HT1080 (cell line): ENCODE data around the gene PCDHGA7. TPM values are rescaled to one million over a fixed set of nuclear protein-coding genes. Genes with fewer than 3 reads are reported as not detected.
"Not testable (repeated sequence)": the region's sequence is repeated elsewhere in the genome, so short reads cannot be mapped to it uniquely, and the experiment has no call there.

ENCODE experiments used
- DNase-seq: peaks from one replicate; pipeline ENCODE4 v3.0.0-alpha.2; 2015; ENCODE audit warnings: low read depth
- polyA plus RNA-seq, 2 experiments: library from polyadenylated mRNA; depleted of rRNA; stranded (reverse); fragments of >200 nt; gene quantifications; 2 replicates each; pipeline ENCODE4 v1.2.3, GENCODE V29; 2015
- total RNA-seq: library from RNA; depleted of rRNA; stranded (reverse); fragments of >200 nt; shearing (Covaris generic); gene quantifications from 2 replicates; pipeline ENCODE4 v1.2.3, GENCODE V29; 2014; rRNA removed

The PCDHGA7 gene
- 0.03 and 0.11 TPM in 2 replicates for total RNA-seq
- 0.03 and 0.18 TPM in 2 replicates for polyA plus RNA-seq (2015; cell fraction: cytosol; rRNA removed)
- polyA plus RNA-seq (2015; cell fraction: nucleus; rRNA removed) = 1.1 and 1.2 TPM in 2 replicates

- no peak for DNase-seq
Observed at GRCh38 chr5:141382469-141383294, at the start of gene PCDHGA7. Gene PCDHGA7 (plus strand): TSS chr5:141382742. CDS start chr5:141382900, 158 bp downstream.

DNA sequence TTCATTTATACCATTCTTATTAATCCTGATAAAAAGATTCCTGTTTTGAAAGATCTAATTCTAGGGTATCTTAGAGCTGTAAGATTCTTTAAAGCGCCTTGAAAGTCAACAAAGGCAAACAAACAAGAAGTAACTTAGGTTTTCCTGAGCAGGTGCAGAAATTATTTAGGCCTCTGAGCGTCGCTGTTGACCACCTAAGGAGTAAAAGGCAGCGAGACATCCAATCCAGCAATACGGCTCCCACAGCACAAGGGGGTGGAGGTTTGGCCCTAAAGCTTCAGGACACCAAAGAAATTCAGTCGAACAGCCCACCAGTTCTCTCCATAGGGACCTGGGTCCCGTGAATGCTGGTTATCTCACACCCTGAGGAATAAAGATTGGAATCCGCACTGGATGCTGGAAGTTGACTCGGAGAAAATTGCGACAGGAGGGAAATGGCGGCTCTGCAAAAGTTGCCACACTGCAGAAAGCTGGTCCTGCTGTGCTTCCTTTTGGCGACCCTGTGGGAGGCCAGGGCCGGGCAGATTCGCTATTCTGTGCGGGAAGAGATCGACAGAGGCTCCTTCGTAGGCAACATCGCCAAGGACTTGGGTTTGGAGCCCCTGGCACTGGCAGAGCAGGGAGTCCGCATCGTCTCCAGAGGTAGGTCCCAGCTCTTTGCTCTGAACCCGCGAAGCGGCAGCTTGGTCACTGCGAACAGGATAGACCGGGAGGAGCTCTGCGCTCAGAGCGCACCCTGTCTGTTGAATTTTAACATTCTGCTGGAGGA is 43.8 kb upstream of the PCDHGA7 start, which contains the start of gene PCDHGA2:
PCDHGA2 (plus strand) TSS at position 223 of the 769 bp plus-strand sequence.
- DNase-seq = peak; percentile 36

DNA sequence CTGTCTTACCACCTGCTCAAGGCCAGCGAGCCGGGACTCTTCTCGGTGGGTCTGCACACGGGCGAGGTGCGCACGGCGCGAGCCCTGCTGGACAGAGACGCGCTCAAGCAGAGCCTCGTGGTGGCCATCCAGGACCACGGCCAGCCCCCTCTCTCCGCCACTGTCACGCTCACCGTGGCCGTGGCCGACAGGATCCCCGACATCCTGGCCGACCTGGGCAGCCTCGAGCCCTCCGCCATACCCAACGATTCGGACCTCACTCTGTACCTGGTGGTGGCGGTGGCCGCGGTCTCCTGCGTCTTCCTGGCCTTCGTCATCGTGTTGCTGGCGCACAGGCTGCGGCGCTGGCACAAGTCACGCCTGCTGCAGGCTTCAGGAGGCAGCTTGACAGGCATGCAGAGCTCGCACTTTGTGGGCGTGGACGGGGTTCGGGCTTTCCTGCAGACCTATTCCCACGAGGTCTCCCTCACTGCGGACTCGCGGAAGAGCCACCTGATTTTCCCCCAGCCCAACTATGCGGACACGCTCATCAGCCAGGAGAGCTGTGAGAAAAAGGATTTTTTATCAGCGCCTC is 41.7 kb upstream of the PCDHGA7 start:
- DNase-seq = not testable (repeated sequence)

DNA sequence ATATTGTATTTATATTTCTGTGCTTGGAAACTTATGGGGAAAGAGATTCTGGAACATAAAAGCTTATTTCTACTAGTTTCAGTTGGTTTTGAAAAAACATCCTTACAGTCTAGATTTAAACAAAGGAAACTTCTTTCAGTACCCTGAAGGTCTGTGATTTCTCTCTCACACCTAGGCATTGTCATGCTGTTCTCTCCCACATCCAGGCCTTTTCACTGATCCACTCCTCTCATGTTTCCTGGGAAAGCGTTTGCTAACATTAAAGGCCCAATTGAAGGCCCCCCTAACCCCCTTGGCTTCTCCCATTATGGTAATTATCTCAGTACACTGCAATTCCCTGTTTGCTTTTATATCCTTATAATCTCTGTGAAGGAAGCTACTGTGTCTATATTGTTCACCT is 39.8 kb upstream of the PCDHGA7 start:
- DNase-seq = no peak

DNA sequence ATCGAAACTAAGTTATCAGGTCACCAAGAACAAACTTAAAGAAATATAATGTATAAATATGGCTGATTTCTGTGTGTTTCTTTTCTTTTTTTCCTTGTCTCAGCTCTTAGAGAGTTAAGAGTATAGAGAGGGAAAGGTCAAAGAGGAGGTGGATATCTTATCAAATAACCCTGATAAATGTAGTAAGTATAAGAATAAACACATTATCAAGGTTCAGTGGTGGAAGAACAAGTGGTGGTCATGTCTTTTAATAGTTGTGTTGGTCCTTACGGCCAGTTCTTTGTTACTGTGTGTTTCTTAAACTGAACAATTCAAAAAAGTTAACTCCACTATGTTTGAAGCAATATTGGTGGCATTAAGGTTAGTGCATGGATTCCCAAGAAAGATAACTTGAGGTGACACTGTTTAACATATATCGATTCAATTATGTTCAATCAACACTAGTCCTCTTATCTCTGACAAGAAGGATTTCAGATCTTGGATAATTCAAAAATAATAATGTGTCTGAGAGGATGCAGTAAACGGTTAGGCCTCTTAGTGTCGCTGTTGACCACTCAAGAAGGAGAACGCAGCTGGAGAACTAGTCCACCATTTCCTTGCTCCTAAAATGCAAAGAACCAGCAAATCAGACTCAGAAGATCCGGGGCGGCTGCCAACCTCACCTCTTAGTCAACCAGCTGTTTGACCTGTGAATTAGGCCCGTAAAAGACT is 39.1 kb upstream of the PCDHGA7 start, which contains the start of gene PCDHGA3:
PCDHGA3 (plus strand) TSS at position 588 of the 711 bp plus-strand sequence. CDS start 205 bp downstream, outside the sequence.
- peak; percentile 34 for DNase-seq

GRCh38 chr5:141343953-141344463 is 38.5 kb upstream of the PCDHGA7 start:
- no peak for DNase-seq

DNA sequence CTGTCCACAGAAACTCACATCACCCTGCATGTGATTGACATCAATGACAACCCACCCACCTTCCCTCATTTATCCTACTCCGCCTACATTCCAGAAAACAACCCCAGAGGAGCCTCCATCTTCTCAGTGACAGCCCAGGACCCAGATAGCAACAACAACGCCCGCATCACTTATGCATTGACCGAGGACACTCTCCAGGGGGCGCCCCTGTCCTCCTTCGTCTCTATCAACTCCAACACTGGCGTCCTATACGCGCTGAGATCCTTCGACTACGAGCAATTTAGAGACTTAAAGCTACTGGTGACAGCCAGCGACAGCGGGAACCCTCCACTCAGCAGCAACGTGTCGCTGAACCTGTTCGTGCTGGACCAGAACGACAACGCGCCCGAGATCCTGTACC is 37.2 kb upstream of the PCDHGA7 start:
- DNase-seq = no peak

- DNase-seq = not testable (repeated sequence)
Observed at GRCh38 chr5:141346017-141346416, 36.5 kb upstream of the PCDHGA7 start.

DNA sequence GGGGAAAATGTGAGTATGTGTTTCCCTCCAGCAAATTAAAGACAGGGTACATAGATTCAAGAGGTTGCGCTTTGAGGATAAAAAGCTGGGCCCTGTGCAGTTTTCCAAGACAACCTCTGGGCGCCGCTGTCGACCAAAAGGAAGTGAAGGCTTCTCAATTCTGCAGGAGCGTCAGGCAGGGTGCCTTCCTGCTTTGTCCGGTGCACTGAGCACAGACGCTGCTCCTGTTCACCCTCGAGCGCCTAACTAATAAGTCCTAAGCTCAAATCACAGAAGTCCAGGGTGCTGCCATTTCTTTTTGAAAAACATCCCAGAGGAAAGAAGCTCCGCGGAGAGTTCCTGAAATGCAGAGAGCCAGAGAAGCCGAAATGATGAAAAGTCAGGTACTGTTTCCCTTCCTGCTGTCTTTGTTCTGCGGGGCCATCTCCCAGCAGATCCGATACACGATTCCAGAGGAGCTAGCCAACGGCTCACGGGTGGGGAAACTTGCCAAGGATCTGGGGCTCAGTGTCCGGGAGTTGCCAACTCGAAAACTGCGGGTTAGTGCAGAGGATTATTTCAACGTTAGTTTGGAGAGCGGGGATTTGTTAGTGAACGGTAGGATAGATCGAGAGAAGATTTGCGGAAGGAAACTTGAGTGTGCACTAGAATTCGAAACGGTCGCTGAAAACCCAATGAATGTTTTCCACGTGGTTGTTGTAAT is 32.5 kb upstream of the PCDHGA7 start, which contains the start of gene PCDHGB1:
PCDHGB1 (plus strand) TSS at position 183 of the 703 bp plus-strand sequence; CDS start at position 345, 162 bp downstream.
- peak; percentile 32 for DNase-seq

DNA sequence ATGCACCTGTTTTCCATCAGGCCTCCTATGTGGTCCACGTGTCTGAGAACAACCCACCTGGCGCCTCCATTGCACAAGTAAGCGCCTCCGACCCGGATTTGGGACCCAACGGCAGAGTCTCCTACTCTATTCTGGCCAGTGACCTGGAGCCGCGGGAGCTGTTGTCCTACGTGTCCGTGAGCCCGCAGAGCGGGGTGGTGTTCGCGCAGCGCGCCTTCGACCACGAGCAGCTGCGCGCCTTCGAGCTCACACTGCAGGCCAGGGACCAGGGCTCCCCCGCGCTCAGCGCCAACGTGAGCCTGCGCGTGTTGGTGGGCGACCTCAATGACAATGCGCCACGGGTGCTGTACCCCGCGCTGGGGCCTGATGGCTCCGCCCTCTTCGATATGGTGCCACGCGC is 31.0 kb upstream of the PCDHGA7 start:
- DNase-seq = no peak

GRCh38 chr5:141354900-141355469 is 27.6 kb upstream of the PCDHGA7 start, which contains the start of gene PCDHGA4:
Gene PCDHGA4 (plus strand): TSS chr5:141355021. CDS start chr5:141355108, 87 bp downstream.
- DNase-seq = no peak

GRCh38 chr5:141355641-141356040 is 26.9 kb upstream of the PCDHGA7 start:
- DNase-seq = no peak

- DNase-seq = no peak
Observed at GRCh38 chr5:141356133-141356532, 26.4 kb upstream of the PCDHGA7 start.

GRCh38 chr5:141356950-141357349 is 25.6 kb upstream of the PCDHGA7 start:
- no peak for DNase-seq

GRCh38 chr5:141359790-141360426 is 22.6 kb upstream of the PCDHGA7 start, which contains the start of gene PCDHGB2:
Gene PCDHGB2 (plus strand): TSS chr5:141359994. CDS start chr5:141360136, 142 bp downstream.
- peak; percentile 30 for DNase-seq

GRCh38 chr5:141360685-141361084 is 21.9 kb upstream of the PCDHGA7 start:
- DNase-seq = no peak

GRCh38 chr5:141362719-141363118 is 19.8 kb upstream of the PCDHGA7 start:
- DNase-seq = no peak

DNA sequence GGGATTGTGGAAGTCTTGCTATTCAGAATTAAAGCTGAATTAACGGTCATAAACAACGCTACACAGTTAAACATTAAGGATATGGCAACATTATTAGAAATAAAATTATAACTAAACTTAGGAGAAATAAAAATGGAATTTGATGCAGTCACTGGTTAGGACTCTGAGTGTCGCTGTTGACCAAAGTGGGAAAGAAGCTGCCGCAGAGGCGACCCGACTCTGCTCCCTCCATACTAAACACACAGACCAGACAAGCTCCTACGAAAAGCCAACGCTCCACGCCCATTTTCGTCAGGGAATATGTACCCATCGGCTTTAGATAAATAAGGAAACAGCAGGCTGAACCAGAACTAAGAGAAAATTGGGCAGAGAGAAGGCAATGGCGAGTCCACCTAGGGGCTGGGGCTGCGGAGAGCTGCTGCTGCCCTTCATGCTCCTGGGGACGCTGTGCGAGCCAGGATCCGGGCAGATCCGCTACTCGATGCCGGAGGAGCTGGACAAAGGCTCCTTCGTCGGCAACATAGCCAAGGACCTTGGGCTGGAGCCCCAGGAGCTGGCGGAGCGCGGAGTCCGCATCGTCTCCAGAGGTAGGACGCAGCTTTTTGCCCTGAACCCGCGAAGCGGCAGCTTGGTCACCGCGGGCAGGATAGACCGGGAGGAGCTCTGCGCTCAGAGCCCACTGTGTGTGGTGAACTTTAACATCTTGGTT is 18.4 kb upstream of the PCDHGA7 start, which contains the start of gene PCDHGA5:
PCDHGA5 (plus strand) TSS at position 211 of the 709 bp plus-strand sequence; CDS start at position 380, 169 bp downstream.
- DNase-seq = no peak
